ENCODE results near the gene SPDYE4. TPM values are rescaled to one million over a fixed set of nuclear protein-coding genes. Genes with fewer than 3 reads are reported as not detected.
A peak's percentile ranks its signal among the peaks of the same experiment; 100 is the strongest.

Gene SPDYE4
- total RNA-seq, 1 donor from 2014 or later = not detected

- ATAC-seq = peak; percentile 85
These were observed 27.4 kb upstream of the SPDYE4 start for GRCh38 chr17:8785547-8786413.

- ATAC-seq = no peak
These were observed 23.8 kb upstream of the SPDYE4 start for GRCh38 chr17:8782176-8782575.

- no peak for ATAC-seq
These were observed 23.4 kb upstream of the SPDYE4 start for GRCh38 chr17:8781776-8782175.

GRCh38 chr17:8776881-8777280 lies 18.5 kb upstream of the SPDYE4 start:
- ATAC-seq = no peak

- no peak for ATAC-seq
These were observed 17.9 kb upstream of the SPDYE4 start for GRCh38 chr17:8776248-8776647.

GRCh38 chr17:8766731-8767130 lies 8.4 kb upstream of the SPDYE4 start:
- ATAC-seq = no peak

- ATAC-seq = no peak
These were observed 3.7 kb upstream of the SPDYE4 start for GRCh38 chr17:8762012-8762411.

- ATAC-seq = no peak
These were observed 1.2 kb downstream of the SPDYE4 start for GRCh38 chr17:8757189-8757588.

GRCh38 chr17:8755590-8756255 lies 2.6 kb downstream of the SPDYE4 start:
- no peak for ATAC-seq

GRCh38 chr17:8754890-8755289 lies 3.5 kb downstream of the SPDYE4 start:
- ATAC-seq = no peak

- ATAC-seq = no peak
These were observed 4.3 kb downstream of the SPDYE4 start for GRCh38 chr17:8753976-8754440.

GRCh38 chr17:8753136-8753975 lies 5.0 kb downstream of the SPDYE4 start:
- no peak for ATAC-seq

- ATAC-seq = no peak
These were observed 8.7 kb downstream of the SPDYE4 start for GRCh38 chr17:8749616-8750015.

- no peak for ATAC-seq
These were observed 10.6 kb downstream of the SPDYE4 start for GRCh38 chr17:8747742-8748141.

GRCh38 chr17:8746501-8747236 lies 11.7 kb downstream of the SPDYE4 start:
- ATAC-seq = no peak

- peak; percentile 77 for ATAC-seq
These were observed 12.5 kb downstream of the SPDYE4 start for GRCh38 chr17:8745586-8746500.

- no peak for ATAC-seq
These were observed 14.1 kb downstream of the SPDYE4 start for GRCh38 chr17:8744086-8744785.

GRCh38 chr17:8742819-8743218 lies 15.5 kb downstream of the SPDYE4 start:
- no peak for ATAC-seq

GRCh38 chr17:8742274-8742673 lies 16.1 kb downstream of the SPDYE4 start:
- ATAC-seq = no peak

GRCh38 chr17:8741771-8742170 lies 16.6 kb downstream of the SPDYE4 start:
- no peak for ATAC-seq
